Dendritic cell treated with granulocyte-macrophage colony-stimulating factor and Interleukin-4, amounts not matched to agents 40 ng/mL and 50 ng/mL, for 4 days (primary cell): ENCODE results near the gene KBTBD8.
A peak's percentile ranks its signal among the peaks of the same experiment; 100 is the strongest.

Experiments
- H3K27ac Mint-ChIP-seq: one replicate; pipeline ENCODE4 v1.8.0; 2022; ENCODE audit warnings: mild to moderate bottlenecking, mixed read lengths
- H3K27me3 Mint-ChIP-seq: one replicate; pipeline ENCODE4 v1.8.0; 2022; ENCODE audit warnings: mild to moderate bottlenecking, mixed read lengths
- H3K36me3 Mint-ChIP-seq: one replicate; pipeline ENCODE4 v1.8.0; 2022; ENCODE audit warnings: low read depth, mixed read lengths
- H3K4me1 Mint-ChIP-seq: one replicate; pipeline ENCODE4 v1.8.0; 2022; ENCODE audit warnings: low read depth, mixed read lengths
- H3K4me3 Mint-ChIP-seq: one replicate; pipeline ENCODE4 v1.8.0; 2022; ENCODE audit warnings: mild to moderate bottlenecking, moderate library complexity, mixed read lengths
- H3K9me3 Mint-ChIP-seq: one replicate; pipeline ENCODE4 v1.8.0; 2022; ENCODE audit warnings: mixed read lengths
- intact Hi-C: fragments of 100-400 bp; cut with micrococcal nuclease; formaldehyde crosslinking; loops from one replicate; pipeline ENCODE4 v1.15.0; 2022

KBTBD8 gene

DNA sequence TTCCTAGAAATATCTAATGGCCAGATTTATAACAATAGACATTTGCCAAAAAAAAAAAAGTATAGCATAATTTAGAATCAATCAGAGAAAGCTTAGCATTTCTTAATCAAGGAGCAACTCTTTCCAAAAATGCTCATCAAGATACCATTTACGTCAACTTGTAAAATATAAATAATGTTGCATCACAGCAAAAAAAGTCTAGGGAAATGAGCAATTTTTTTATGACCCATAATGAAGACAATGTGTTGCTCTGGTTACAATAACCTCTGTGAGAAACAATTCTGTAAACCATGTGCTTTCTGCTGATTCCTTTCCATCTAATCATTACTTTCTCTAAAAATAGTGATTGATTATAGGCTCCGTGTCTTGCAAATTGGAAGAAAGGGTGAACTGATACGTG lies 36.3 kb downstream of the KBTBD8 start:
- no peaks in the 10 kb centered on the region for H3K27me3 Mint-ChIP-seq
- H3K9me3 Mint-ChIP-seq = no peaks in the 10 kb centered on the region
- peaks cover 14% of the 10 kb centered on the region for H3K4me1 Mint-ChIP-seq
- no peak overlapping the region for H3K4me3 Mint-ChIP-seq
- H3K36me3 Mint-ChIP-seq = no peaks in the 10 kb centered on the region
- no peak overlapping the region for H3K27ac Mint-ChIP-seq
- intact Hi-C loops = no loop called here

DNA sequence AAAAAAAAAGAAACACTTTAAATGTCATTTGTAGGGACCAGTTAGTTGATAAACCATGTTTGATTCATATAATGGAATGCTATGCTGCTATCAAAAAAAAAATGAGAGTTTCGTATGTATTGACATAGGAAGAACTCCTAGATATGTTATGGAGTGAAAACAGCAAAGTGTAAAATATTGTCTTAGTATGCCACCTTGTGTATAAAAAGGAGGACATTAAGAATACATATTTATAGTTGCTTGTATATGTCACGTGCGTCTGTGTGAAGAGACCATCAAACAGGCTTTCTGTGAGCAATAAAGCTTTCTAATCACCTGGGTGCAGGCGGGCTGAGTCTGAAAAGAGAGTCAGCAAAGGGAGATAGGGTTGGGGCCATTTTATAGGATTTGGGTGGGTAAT lies 39.5 kb downstream of the KBTBD8 start:
- intact Hi-C loops = loop anchor here (1.0 kb wide), 1 partner anchor 65 kb away; no protein-coding TSS in a partner anchor
- Mint-ChIP-seq H3K4me1 (no peaks in the 10 kb centered on the region), H3K36me3 (no peaks in the 10 kb centered on the region), H3K4me3 (no peak overlapping the region), H3K27me3 (no peaks in the 10 kb centered on the region), H3K9me3 (no peaks in the 10 kb centered on the region), H3K27ac (no peak overlapping the region)

DNA sequence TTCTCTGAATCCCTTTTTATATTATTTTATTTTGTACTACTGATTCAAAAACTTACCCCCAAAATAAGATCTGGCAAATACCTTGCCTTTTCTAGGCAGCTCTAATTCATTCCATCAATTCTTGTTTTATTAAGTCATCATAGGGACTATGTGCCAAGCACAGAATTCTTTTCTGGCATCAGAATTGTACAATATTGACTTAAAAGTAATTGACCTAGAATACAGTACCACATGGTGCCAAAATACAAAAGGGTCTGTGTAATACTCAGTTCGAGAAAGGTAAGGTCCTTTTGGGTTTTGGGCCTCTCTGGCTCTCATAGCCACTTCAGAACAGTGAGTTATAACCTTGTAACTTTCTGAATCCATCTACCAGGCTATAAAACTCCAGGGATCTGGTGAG lies 46.2 kb downstream of the KBTBD8 start:
- intact Hi-C loops = no loop called here
- peaks cover 3% of the 10 kb centered on the region for H3K27me3 Mint-ChIP-seq
- H3K4me1 Mint-ChIP-seq = peaks cover 11% of the 10 kb centered on the region
- H3K4me3 Mint-ChIP-seq = no peak overlapping the region
- H3K36me3 Mint-ChIP-seq = no peaks in the 10 kb centered on the region
- no peaks in the 10 kb centered on the region for H3K9me3 Mint-ChIP-seq
- no peak overlapping the region for H3K27ac Mint-ChIP-seq

DNA sequence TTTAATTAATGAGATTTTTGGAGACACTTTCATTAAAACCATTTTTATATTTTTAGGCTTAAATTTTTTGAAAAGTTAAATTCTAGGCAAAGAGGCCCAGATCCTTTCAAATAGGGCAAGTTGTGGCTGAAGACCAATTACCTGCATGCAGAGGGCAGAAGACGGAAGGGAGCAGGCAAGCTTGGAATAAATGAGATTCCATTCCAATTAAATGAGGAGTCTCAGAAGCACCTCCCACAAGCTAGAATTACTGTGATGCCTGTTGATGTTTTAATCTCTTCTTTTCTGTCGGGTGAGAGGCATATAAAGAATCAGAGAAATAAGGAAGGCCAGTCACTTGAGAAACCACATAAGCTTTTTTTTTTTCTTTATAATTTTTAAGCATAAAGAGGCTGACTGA lies 46.8 kb downstream of the KBTBD8 start:
- no peaks in the 10 kb centered on the region for H3K36me3 Mint-ChIP-seq
- H3K4me3 Mint-ChIP-seq = no peak overlapping the region
- peaks cover 11% of the 10 kb centered on the region for H3K4me1 Mint-ChIP-seq
- H3K27ac Mint-ChIP-seq = no peak overlapping the region
- H3K27me3 Mint-ChIP-seq = peaks cover 3% of the 10 kb centered on the region
- intact Hi-C loops = no loop called here
- H3K9me3 Mint-ChIP-seq = no peaks in the 10 kb centered on the region

DNA sequence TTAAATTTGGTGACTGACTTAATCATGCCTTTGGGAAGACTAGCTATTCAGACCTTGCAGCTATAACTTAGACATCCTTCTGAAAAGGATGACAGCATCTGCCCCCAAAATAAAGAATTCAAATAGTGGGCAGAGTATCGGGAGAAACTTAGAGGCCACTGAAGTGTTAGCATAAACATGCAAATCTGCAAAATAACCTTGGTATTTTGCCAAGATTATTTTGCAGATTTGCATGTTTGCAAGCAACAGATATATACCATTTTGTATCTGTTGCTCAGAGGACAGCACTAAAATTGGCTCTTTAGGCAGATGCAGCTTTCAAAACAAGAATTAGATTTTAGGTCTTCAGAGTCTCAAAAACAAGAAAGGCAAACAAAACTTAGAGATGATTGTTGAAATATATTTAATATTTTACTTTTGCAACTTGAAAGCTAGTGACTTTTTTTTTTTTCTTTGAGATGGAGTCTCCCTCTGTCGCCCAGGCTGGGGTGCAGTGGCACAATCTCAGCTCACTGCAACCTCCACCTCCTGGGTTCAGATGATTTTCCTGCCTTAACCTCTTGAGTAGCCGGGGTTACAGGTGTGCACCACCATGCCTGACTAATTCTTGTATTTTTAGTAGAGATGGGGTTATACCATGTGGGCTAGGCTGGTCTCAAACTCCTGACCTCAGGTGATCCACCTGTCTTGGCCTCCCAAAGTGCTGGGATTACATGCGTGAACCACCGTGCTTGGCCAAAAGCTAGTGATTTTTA lies 47.8 kb downstream of the KBTBD8 start:
- H3K27me3 Mint-ChIP-seq = peaks cover 8% of the 10 kb centered on the region
- H3K9me3 Mint-ChIP-seq = no peaks in the 10 kb centered on the region
- no peaks in the 10 kb centered on the region for H3K36me3 Mint-ChIP-seq
- H3K27ac Mint-ChIP-seq = no peak overlapping the region
- peaks cover 11% of the 10 kb centered on the region for H3K4me1 Mint-ChIP-seq
- no peak overlapping the region for H3K4me3 Mint-ChIP-seq
- intact Hi-C loops = no loop called here

DNA sequence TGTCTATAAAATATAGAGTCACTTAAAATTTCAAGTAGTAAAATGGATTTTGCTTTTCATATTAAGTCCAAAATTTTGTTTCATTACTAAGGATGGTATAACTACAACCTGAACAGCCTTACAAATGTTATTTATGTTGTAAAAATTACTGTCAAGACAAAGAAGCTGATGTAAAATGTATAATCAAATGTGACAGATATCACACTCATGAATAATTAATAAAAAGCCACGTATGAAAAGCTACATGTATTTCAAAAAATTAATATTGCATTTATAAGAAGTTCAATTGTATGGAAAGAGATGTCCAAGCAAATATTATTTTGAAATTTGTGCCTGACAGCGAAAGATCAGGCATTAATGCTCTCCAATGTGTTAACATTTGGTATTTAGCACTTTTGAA lies 48.9 kb downstream of the KBTBD8 start:
- H3K36me3 Mint-ChIP-seq = no peaks in the 10 kb centered on the region
- intact Hi-C loops = no loop called here
- peaks cover 11% of the 10 kb centered on the region for H3K4me1 Mint-ChIP-seq
- H3K4me3 Mint-ChIP-seq = no peak overlapping the region
- H3K9me3 Mint-ChIP-seq = no peaks in the 10 kb centered on the region
- peaks cover 8% of the 10 kb centered on the region for H3K27me3 Mint-ChIP-seq
- H3K27ac Mint-ChIP-seq = no peak overlapping the region

DNA sequence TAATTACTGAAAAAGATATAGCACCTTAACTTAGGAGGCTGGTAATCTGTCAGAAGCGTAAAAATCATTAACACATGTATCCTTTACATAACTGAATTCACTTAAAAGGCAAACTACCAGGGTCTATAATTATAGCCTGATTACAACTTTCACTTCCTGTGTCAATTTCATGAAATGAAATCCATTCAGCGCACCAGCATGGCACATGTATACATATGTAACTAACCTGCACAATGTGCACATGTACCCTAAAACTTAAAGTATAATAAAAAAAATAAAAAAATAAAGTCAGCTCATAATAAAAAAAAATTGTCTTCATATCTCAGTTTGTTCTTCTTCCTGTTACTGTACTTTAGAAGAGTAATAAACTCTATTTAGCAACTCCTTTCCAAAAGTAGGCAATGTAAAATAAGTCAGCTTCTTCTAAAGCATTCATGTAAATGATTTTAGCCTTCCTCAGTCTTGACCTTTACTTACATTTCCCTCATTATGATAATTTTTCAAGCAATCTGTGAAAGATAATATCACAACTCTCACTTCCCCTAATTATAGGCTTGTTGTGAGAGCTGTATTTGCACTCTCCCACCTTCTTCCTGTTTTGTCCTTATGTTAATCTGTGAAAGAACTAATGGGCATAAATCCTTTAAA lies 50.1 kb downstream of the KBTBD8 start:
- H3K9me3 Mint-ChIP-seq = no peaks in the 10 kb centered on the region
- intact Hi-C loops = no loop called here
- H3K27me3 Mint-ChIP-seq = peaks cover 11% of the 10 kb centered on the region
- peak overlapping the region; percentile 16 for H3K27ac Mint-ChIP-seq
- H3K4me1 Mint-ChIP-seq = peaks cover 11% of the 10 kb centered on the region
- no peak overlapping the region for H3K4me3 Mint-ChIP-seq
- no peaks in the 10 kb centered on the region for H3K36me3 Mint-ChIP-seq

DNA sequence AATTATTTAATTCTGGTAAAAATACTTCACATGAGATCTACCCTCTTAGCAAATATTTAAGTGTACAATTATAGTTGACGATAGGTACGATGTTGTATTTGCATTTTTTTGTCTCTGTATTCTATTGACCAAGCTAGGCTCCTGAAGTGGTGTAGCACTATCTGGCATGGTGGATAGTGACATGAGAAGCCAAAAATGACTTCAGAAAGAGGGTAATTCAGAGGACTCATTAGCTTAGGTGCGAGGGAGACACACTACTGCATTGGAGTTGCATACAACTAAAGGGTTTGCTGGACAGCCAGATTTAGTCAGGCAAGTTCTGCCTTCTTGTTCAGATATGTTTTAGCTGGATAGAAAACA lies 50.6 kb downstream of the KBTBD8 start:
- Mint-ChIP-seq H3K27me3 (peaks cover 11% of the 10 kb centered on the region), H3K4me1 (peaks cover 11% of the 10 kb centered on the region), H3K4me3 (no peak overlapping the region), H3K36me3 (no peaks in the 10 kb centered on the region), H3K27ac (peak overlapping the region; percentile 16), H3K9me3 (no peaks in the 10 kb centered on the region)
- intact Hi-C loops = no loop called here

DNA sequence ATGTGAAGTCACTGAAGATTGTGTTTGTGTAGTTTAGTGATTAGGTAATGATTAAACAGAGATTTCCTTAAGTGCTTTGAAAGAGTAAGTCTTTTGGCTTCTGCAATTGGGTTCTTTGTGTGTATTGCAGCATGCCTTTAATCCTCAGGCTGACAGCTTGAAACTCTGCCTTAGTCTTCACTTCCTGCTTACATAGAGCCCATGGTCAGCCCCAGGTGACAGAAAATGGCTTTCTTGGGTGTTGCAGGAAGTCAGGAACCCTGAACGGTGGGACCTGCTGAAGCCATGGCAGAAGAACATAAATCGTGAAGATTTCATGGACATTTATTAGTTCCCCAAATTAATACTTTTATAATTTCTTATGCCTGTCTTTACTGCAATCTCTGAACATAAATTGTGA lies 61.3 kb downstream of the KBTBD8 start:
- intact Hi-C loops = no loop called here
- H3K27ac Mint-ChIP-seq = no peak overlapping the region
- H3K4me1 Mint-ChIP-seq = no peaks in the 10 kb centered on the region
- no peaks in the 10 kb centered on the region for H3K36me3 Mint-ChIP-seq
- no peaks in the 10 kb centered on the region for H3K9me3 Mint-ChIP-seq
- no peak overlapping the region for H3K4me3 Mint-ChIP-seq
- H3K27me3 Mint-ChIP-seq = peaks cover 12% of the 10 kb centered on the region
